ENCODE data around the gene SLAMF1.
"Not testable (repeated sequence)": the region's sequence is repeated elsewhere in the genome, so short reads cannot be mapped to it uniquely, and the experiment has no call there.

SLAMF1 gene

DNA sequence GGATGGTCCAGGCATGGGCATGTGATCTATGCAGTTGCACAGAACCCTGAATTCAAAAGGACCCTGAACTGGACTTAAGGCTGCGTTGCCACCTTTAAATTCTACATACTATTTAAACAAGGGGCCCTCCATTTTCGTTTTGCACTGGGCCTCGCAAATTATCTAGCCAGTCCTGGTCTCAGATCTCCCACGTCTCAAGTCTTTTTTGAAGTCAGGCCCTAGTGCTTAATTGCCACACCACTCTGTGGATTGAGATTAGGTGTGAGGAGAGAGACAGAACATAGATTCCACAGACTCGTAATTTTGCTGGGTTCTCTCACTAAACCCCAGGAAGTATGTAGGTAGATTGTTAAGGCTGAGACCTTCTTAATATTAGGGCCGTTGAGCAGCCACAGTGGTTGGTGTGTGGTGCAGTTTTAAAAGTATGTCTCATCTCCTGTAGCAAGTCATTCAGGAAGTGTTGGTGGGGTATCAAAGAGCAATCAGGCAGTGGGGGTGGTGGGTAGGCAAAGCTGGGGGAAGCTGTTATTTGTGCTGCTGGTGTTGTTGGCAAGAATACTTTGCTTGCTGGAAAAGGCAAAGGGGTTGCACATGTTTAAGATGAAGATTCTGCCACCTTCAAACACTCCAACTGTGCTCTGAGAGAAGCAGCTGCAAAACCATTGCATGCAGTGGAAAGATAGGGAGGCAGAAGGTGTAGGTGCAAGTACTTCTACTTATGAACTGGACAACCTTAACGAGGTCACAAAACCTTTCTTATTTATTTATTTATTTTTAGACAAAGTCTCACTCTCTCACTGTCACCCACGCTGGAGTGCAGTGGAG lies 78.8 kb downstream of the SLAMF1 start:
- no peaks in the 10 kb centered on the region for H3K27me3 ChIP-seq (ENCODE audit: insufficient read depth, low read length)
- H3K9me3 ChIP-seq (ENCODE audit: insufficient read depth, low read depth, low read length): peaks cover 4% of the 10 kb centered on the region; the same call in 1 of the 2 replicates
- no peak overlapping the region for H3K27ac ChIP-seq (ENCODE audit: low read depth, low read length)
- H3K9ac ChIP-seq (ENCODE audit: low read depth, low read length): no peak overlapping the region
- H3K4me1 ChIP-seq (ENCODE audit: insufficient read depth, low read length): no peaks in the 10 kb centered on the region
- H3K4me3 ChIP-seq (ENCODE audit: low read length): no peak overlapping the region
- no peaks in the 10 kb centered on the region for H3K36me3 ChIP-seq (ENCODE audit: insufficient read depth, low read length)
- 92% methylated on average over 7 of the region's 8 CpGs for WGBS

- no peak overlapping the region for H3K27ac ChIP-seq (ENCODE audit: low read depth, low read length)
- no peaks in the 10 kb centered on the region for H3K36me3 ChIP-seq (ENCODE audit: insufficient read depth, low read length)
Observed at GRCh38 chr1:160567341-160567740, 79.5 kb downstream of the SLAMF1 start.

DNA sequence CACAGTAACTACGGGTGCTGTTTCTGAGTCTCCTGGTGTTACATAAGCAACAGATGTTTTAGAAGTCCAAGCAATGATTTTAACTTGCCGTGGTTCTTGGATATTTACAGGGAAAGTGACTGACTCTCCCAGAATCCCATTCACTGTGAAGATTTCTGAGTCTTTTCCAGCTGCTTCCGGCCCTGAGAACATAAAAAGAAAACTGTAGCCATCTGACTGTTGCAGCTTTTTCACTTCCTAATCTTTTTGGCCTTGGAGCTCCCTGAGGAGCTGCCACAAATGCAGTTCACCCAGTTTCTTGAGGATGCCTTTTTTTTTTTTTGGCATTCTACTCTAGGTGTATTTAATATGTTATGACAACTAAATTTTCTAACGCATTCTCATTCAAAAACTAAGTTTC lies 81.3 kb downstream of the SLAMF1 start:
- H3K27ac ChIP-seq (ENCODE audit: low read depth, low read length): no peak overlapping the region
- no peak overlapping the region for H3K4me3 ChIP-seq (ENCODE audit: low read length)
- peaks cover 7% of the 10 kb centered on the region; the same call in 1 of the 2 replicates for H3K9me3 ChIP-seq (ENCODE audit: insufficient read depth, low read depth, low read length)
- no peaks in the 10 kb centered on the region for H3K36me3 ChIP-seq (ENCODE audit: insufficient read depth, low read length)
- H3K9ac ChIP-seq (ENCODE audit: low read depth, low read length): no peak overlapping the region
- no peaks in the 10 kb centered on the region for H3K4me1 ChIP-seq (ENCODE audit: insufficient read depth, low read length)
- 96% methylated on average over 3 of the region's 4 CpGs for WGBS
- no peaks in the 10 kb centered on the region for H3K27me3 ChIP-seq (ENCODE audit: insufficient read depth, low read length)

More at GRCh38 chr1:160567341-160567740, 79.5 kb downstream of the SLAMF1 start:
- no peaks in the 10 kb centered on the region for H3K27me3 ChIP-seq (ENCODE audit: insufficient read depth, low read length)
- peaks cover 7% of the 10 kb centered on the region; the same call in 1 of the 2 replicates for H3K9me3 ChIP-seq (ENCODE audit: insufficient read depth, low read depth, low read length)
- no peak overlapping the region for H3K4me3 ChIP-seq (ENCODE audit: low read length)
- 85% methylated on average over 5 of the region's 5 CpGs for WGBS
- no peak overlapping the region for H3K9ac ChIP-seq (ENCODE audit: low read depth, low read length)
- H3K4me1 ChIP-seq (ENCODE audit: insufficient read depth, low read length): no peaks in the 10 kb centered on the region

GRCh38 chr1:160563230-160563629 lies 83.6 kb downstream of the SLAMF1 start:
- H3K9me3 ChIP-seq (ENCODE audit: insufficient read depth, low read depth, low read length): not testable (repeated sequence)
- whole genome bisulfite sequencing: 91% methylated on average over 1 of the region's 1 CpG

GRCh38 chr1:160562745-160563144 lies 84.1 kb downstream of the SLAMF1 start:
- not testable (repeated sequence) for H3K27ac ChIP-seq (ENCODE audit: low read depth, low read length); H3K36me3 ChIP-seq (ENCODE audit: insufficient read depth, low read length); H3K27me3 ChIP-seq (ENCODE audit: insufficient read depth, low read length); H3K4me3 ChIP-seq (ENCODE audit: low read length); H3K4me1 ChIP-seq (ENCODE audit: insufficient read depth, low read length); H3K9me3 ChIP-seq (ENCODE audit: insufficient read depth, low read depth, low read length); H3K9ac ChIP-seq (ENCODE audit: low read depth, low read length)
- WGBS: 86% methylated on average over 2 of the region's 2 CpGs

More at GRCh38 chr1:160563230-160563629, 83.6 kb downstream of the SLAMF1 start:
- not testable (repeated sequence) for H3K4me1 ChIP-seq (ENCODE audit: insufficient read depth, low read length); H3K9ac ChIP-seq (ENCODE audit: low read depth, low read length); H3K27me3 ChIP-seq (ENCODE audit: insufficient read depth, low read length); H3K27ac ChIP-seq (ENCODE audit: low read depth, low read length); H3K4me3 ChIP-seq (ENCODE audit: low read length); H3K36me3 ChIP-seq (ENCODE audit: insufficient read depth, low read length)

DNA sequence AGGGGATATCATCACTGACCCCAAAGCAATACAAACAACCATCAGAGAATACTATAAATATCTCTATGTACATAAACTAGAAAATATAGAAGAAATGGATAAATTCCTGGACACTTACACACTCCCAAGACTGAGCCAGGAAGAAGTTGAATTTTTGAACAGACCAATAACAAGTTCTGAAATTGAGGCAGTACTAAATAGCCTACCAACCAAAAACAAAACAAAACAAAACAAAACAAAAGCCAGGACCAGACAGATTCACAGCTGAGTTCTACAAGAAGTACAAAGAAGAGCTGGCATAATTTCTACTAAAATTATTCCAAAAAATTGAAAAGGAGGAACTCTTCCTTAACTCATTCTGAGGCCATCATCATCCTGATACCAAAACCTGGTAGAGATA lies 86.0 kb downstream of the SLAMF1 start:
- H3K9ac ChIP-seq (ENCODE audit: low read depth, low read length): no peak overlapping the region
- no peak overlapping the region for H3K27ac ChIP-seq (ENCODE audit: low read depth, low read length)
- H3K36me3 ChIP-seq (ENCODE audit: insufficient read depth, low read length): no peaks in the 10 kb centered on the region
- no peaks in the 10 kb centered on the region for H3K27me3 ChIP-seq (ENCODE audit: insufficient read depth, low read length)
- H3K4me1 ChIP-seq (ENCODE audit: insufficient read depth, low read length): no peaks in the 10 kb centered on the region
- no peak overlapping the region for H3K4me3 ChIP-seq (ENCODE audit: low read length)
- H3K9me3 ChIP-seq (ENCODE audit: insufficient read depth, low read depth, low read length): peaks cover 7% of the 10 kb centered on the region; the same call in 1 of the 2 replicates

GRCh38 chr1:160560045-160560705 lies 86.7 kb downstream of the SLAMF1 start:
- 93% methylated on average over 4 of the region's 4 CpGs for WGBS
- H3K9ac ChIP-seq (ENCODE audit: low read depth, low read length): no peak overlapping the region
- no peaks in the 10 kb centered on the region for H3K4me1 ChIP-seq (ENCODE audit: insufficient read depth, low read length)
- no peaks in the 10 kb centered on the region for H3K27me3 ChIP-seq (ENCODE audit: insufficient read depth, low read length)
- H3K9me3 ChIP-seq (ENCODE audit: insufficient read depth, low read depth, low read length): peaks cover 7% of the 10 kb centered on the region; the same call in 1 of the 2 replicates
- H3K4me3 ChIP-seq (ENCODE audit: low read length): no peak overlapping the region
- H3K27ac ChIP-seq (ENCODE audit: low read depth, low read length): no peak overlapping the region
- H3K36me3 ChIP-seq (ENCODE audit: insufficient read depth, low read length): no peaks in the 10 kb centered on the region

GRCh38 chr1:160559437-160559836 lies 87.4 kb downstream of the SLAMF1 start:
- not testable (repeated sequence) for H3K9ac ChIP-seq (ENCODE audit: low read depth, low read length); H3K36me3 ChIP-seq (ENCODE audit: insufficient read depth, low read length); H3K27ac ChIP-seq (ENCODE audit: low read depth, low read length); H3K4me3 ChIP-seq (ENCODE audit: low read length); H3K9me3 ChIP-seq (ENCODE audit: insufficient read depth, low read depth, low read length); H3K27me3 ChIP-seq (ENCODE audit: insufficient read depth, low read length); H3K4me1 ChIP-seq (ENCODE audit: insufficient read depth, low read length)
- 93% methylated on average over 3 of the region's 3 CpGs for WGBS

- WGBS: 93% methylated on average over 4 of the region's 4 CpGs
- no peaks in the 10 kb centered on the region for H3K36me3 ChIP-seq (ENCODE audit: insufficient read depth, low read length)
- H3K9me3 ChIP-seq (ENCODE audit: insufficient read depth, low read depth, low read length): peaks cover 7% of the 10 kb centered on the region; the same call in 1 of the 2 replicates
- H3K4me1 ChIP-seq (ENCODE audit: insufficient read depth, low read length): no peaks in the 10 kb centered on the region
- no peak overlapping the region for H3K27ac ChIP-seq (ENCODE audit: low read depth, low read length)
- no peak overlapping the region for H3K9ac ChIP-seq (ENCODE audit: low read depth, low read length)
- no peak overlapping the region for H3K4me3 ChIP-seq (ENCODE audit: low read length)
- no peaks in the 10 kb centered on the region for H3K27me3 ChIP-seq (ENCODE audit: insufficient read depth, low read length)
Observed at GRCh38 chr1:160558660-160559380, 88.0 kb downstream of the SLAMF1 start.

All from HUES64 (cell line).